HepG2 (cell line): ENCODE measurements around the gene NRL. TPM values are rescaled to one million over a fixed set of nuclear protein-coding genes. Genes with fewer than 3 reads are reported as not detected.
A peak's percentile ranks its signal among the peaks of the same experiment; 100 is the strongest.

Source experiments
- ATF7 ChIP-seq, 2 experiments: fragments of 450-650 bp in 1 of 2; sonication (generic) in 1 of 2; formaldehyde crosslinking in 1 of 2; IDR thresholded peaks; 2 replicates each; pipeline versions ENCODE4 v1.4.0 to v1.6.1; 2016 to 2020; ENCODE audit warnings: antibody characterized with exemption in 1 of 2, mild to moderate bottlenecking in 1 of 2, missing genetic modification reagents in 1 of 2
- ATRX ChIP-seq: sonication (generic); formaldehyde crosslinking; IDR thresholded peaks from 2 replicates; pipeline ENCODE4 v1.4.0; 2020; ENCODE audit warnings: missing genetic modification reagents, borderline replicate concordance
- BORCS8-MEF2B ChIP-seq: sonication (generic); formaldehyde crosslinking; IDR thresholded peaks from 2 replicates; pipeline ENCODE4 v1.8.0; 2022; ENCODE audit warnings: mild to moderate bottlenecking, missing genetic modification reagents
- HOXA3 ChIP-seq: sonication (generic); formaldehyde crosslinking; IDR thresholded peaks from 2 replicates; pipeline ENCODE4 v1.5.0; 2020; ENCODE audit warnings: missing genetic modification reagents
- KDM5B ChIP-seq: sonication (generic); formaldehyde crosslinking; IDR thresholded peaks from 2 replicates; pipeline ENCODE4 v1.4.0; 2020; ENCODE audit warnings: missing genetic modification reagents, mild to moderate bottlenecking, borderline replicate concordance
- PITX1 ChIP-seq: sonication (generic); formaldehyde crosslinking; IDR thresholded peaks from 2 replicates; pipeline ENCODE4 v1.5.1; 2020; ENCODE audit warnings: mild to moderate bottlenecking, missing genetic modification reagents
- ZNF547 ChIP-seq: sonication (generic); formaldehyde crosslinking; IDR thresholded peaks from 2 replicates; pipeline ENCODE4 v1.5.1; 2020; ENCODE audit warnings: mild to moderate bottlenecking, missing genetic modification reagents
- ZNF777 ChIP-seq: sonication (generic); formaldehyde crosslinking; IDR thresholded peaks from 2 replicates; pipeline ENCODE4 v1.4.0; 2020; ENCODE audit warnings: missing genetic modification reagents
- ZNF782 ChIP-seq: sonication (generic); formaldehyde crosslinking; IDR thresholded peaks from 2 replicates; pipeline ENCODE4 v1.4.0; 2020; ENCODE audit warnings: missing genetic modification reagents, mild to moderate bottlenecking, borderline replicate concordance
- polyA plus RNA-seq, 8 experiments: library from polyadenylated mRNA; depleted of rRNA in 3 of 8; stranded (reverse) in 7 of 8; unstranded in 1 of 8; fragments of >200 nt; fragmentation: Illumina TruSeq in 4 of 8; extraction: Trizol in 4 of 8; gene quantifications; 2 replicates each; pipeline versions ENCODE4 v1.2.1 to v1.2.3, GENCODE V29; 2011 to 2016; ENCODE audit warnings: low read depth in 4 of 8, missing spikeins in 1 of 8, mixed read lengths in 1 of 8; ENCODE audit not compliant: insufficient read depth in 1 of 8
- total RNA-seq, 5 experiments: library from RNA; depleted of rRNA; stranded (reverse); fragments of >200 nt; fragmentation: Illumina TruSeq; extraction: Trizol; gene quantifications; 2 replicates each; pipeline ENCODE4 v1.2.3, GENCODE V29; 2016; ENCODE audit warnings: low read depth in 1 of 5
- TF ChIP-seq, protein P1 (sequence below): sonication (generic); formaldehyde crosslinking; IDR thresholded peaks from 2 replicates; pipeline ENCODE4 v1.4.0; 2020; ENCODE audit warnings: mild to moderate bottlenecking, missing genetic modification reagents, borderline replicate concordance
- TF ChIP-seq, protein P2 (sequence below): sonication (generic); formaldehyde crosslinking; IDR thresholded peaks from 2 replicates; pipeline ENCODE4 v1.5.1; 2020; ENCODE audit warnings: mild to moderate bottlenecking, missing genetic modification reagents, borderline replicate concordance
- TF ChIP-seq, protein P3 (sequence below): sonication (generic); formaldehyde crosslinking; IDR thresholded peaks from 2 replicates; pipeline ENCODE4 v1.5.0; 2020; ENCODE audit warnings: mild to moderate bottlenecking, missing genetic modification reagents
- TF ChIP-seq, protein P4 (sequence below), 2 experiments: fragments of 450-650 bp in 1 of 2; sonication (generic) in 1 of 2; formaldehyde crosslinking; IDR thresholded peaks; 2 replicates each; pipeline versions ENCODE4 v1.5.0 to v1.8.0; 2020 to 2022; ENCODE audit warnings: mild to moderate bottlenecking in 1 of 2, missing genetic modification reagents in 1 of 2

The NRL gene
- total and polyA plus RNA-seq, 2 of the 13 experiments (the other 11 are each of a cell fraction or from before 2014, with no cell fraction given), result 2.5 to 4.7 TPM

DNA sequence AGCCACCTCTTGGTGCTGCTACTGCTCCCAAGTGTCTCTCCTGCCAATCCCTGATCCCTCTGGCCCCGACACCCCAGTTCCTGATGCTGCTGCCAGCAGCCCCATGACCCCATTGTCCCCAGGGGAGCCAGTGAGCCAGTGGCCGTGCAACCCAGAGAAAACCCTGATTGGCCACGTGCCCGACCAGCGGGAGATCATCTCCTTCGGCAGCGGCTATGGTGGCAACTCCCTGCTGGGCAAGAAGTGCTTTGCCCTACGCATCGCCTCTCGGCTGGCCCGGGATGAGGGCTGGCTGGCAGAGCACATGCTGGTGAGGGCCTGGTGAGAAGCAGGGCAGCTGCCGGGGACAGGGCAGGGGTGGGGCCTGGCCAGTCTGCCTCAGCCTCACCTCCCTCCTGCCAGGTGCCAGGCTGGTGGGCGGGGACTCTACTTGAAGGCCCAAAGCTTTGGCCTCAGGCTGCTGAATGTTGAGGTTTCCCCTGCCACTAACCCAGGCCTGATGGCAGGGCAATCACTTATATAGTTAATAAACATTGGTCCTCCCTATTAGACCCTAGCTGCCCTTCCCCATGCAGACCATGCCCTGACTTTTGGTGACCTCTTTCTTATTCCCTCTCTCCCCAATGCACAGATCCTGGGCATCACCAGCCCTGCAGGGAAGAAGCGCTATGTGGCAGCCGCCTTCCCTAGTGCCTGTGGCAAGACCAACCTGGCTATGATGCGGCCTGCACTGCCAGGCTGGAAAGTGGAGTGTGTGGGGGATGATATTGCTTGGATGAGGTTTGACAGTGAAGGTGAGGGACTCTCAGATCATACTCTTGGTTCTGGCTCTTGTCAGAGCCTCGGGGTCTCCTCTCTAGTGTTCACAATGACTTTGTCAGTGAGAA, 15.6 kb downstream of the NRL start (continued):
- TF ChIP-seq, protein P1, sequence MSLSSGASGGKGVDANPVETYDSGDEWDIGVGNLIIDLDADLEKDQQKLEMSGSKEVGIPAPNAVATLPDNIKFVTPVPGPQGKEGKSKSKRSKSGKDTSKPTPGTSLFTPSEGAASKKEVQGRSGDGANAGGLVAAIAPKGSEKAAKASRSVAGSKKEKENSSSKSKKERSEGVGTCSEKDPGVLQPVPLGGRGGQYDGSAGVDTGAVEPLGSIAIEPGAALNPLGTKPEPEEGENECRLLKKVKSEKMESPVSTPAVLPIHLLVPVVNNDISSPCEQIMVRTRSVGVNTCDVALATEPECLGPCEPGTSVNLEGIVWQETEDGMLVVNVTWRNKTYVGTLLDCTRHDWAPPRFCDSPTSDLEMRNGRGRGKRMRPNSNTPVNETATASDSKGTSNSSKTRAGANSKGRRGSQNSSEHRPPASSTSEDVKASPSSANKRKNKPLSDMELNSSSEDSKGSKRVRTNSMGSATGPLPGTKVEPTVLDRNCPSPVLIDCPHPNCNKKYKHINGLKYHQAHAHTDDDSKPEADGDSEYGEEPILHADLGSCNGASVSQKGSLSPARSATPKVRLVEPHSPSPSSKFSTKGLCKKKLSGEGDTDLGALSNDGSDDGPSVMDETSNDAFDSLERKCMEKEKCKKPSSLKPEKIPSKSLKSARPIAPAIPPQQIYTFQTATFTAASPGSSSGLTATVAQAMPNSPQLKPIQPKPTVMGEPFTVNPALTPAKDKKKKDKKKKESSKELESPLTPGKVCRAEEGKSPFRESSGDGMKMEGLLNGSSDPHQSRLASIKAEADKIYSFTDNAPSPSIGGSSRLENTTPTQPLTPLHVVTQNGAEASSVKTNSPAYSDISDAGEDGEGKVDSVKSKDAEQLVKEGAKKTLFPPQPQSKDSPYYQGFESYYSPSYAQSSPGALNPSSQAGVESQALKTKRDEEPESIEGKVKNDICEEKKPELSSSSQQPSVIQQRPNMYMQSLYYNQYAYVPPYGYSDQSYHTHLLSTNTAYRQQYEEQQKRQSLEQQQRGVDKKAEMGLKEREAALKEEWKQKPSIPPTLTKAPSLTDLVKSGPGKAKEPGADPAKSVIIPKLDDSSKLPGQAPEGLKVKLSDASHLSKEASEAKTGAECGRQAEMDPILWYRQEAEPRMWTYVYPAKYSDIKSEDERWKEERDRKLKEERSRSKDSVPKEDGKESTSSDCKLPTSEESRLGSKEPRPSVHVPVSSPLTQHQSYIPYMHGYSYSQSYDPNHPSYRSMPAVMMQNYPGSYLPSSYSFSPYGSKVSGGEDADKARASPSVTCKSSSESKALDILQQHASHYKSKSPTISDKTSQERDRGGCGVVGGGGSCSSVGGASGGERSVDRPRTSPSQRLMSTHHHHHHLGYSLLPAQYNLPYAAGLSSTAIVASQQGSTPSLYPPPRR (CRISPR knock-in tag), result no peak
- TF ChIP-seq ATRX (CRISPR knock-in tag) (no peak), BORCS8-MEF2B (CRISPR knock-in tag) (peak; percentile 38; the same call in 1 of the 2 replicates), PITX1 (0 out of 2 replicates have a peak, but pooled peaks have one; percentile 5), ZNF782 (CRISPR knock-in tag) (peak; percentile 64; the same call in 1 of the 2 replicates), ZNF547 (CRISPR knock-in tag) (no peak), ZNF777 (CRISPR knock-in tag) (no peak), ATF7 (IDR thresholded peaks at IDR 0.05) (no peak), ATF7 (CRISPR knock-in tag; IDR thresholded peaks at IDR 0.05) (no peak), HOXA3 (CRISPR knock-in tag) (no peak), KDM5B (CRISPR knock-in tag) (0 out of 2 replicates have a peak, but pooled peaks have one; percentile 39)
- TF ChIP-seq, protein P2, sequence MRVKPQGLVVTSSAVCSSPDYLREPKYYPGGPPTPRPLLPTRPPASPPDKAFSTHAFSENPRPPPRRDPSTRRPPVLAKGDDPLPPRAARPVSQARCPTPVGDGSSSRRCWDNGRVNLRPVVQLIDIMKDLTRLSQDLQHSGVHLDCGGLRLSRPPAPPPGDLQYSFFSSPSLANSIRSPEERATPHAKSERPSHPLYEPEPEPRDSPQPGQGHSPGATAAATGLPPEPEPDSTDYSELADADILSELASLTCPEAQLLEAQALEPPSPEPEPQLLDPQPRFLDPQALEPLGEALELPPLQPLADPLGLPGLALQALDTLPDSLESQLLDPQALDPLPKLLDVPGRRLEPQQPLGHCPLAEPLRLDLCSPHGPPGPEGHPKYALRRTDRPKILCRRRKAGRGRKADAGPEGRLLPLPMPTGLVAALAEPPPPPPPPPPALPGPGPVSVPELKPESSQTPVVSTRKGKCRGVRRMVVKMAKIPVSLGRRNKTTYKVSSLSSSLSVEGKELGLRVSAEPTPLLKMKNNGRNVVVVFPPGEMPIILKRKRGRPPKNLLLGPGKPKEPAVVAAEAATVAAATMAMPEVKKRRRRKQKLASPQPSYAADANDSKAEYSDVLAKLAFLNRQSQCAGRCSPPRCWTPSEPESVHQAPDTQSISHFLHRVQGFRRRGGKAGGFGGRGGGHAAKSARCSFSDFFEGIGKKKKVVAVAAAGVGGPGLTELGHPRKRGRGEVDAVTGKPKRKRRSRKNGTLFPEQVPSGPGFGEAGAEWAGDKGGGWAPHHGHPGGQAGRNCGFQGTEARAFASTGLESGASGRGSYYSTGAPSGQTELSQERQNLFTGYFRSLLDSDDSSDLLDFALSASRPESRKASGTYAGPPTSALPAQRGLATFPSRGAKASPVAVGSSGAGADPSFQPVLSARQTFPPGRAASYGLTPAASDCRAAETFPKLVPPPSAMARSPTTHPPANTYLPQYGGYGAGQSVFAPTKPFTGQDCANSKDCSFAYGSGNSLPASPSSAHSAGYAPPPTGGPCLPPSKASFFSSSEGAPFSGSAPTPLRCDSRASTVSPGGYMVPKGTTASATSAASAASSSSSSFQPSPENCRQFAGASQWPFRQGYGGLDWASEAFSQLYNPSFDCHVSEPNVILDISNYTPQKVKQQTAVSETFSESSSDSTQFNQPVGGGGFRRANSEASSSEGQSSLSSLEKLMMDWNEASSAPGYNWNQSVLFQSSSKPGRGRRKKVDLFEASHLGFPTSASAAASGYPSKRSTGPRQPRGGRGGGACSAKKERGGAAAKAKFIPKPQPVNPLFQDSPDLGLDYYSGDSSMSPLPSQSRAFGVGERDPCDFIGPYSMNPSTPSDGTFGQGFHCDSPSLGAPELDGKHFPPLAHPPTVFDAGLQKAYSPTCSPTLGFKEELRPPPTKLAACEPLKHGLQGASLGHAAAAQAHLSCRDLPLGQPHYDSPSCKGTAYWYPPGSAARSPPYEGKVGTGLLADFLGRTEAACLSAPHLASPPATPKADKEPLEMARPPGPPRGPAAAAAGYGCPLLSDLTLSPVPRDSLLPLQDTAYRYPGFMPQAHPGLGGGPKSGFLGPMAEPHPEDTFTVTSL (CRISPR knock-in tag), result no peak
- TF ChIP-seq, protein P3, sequence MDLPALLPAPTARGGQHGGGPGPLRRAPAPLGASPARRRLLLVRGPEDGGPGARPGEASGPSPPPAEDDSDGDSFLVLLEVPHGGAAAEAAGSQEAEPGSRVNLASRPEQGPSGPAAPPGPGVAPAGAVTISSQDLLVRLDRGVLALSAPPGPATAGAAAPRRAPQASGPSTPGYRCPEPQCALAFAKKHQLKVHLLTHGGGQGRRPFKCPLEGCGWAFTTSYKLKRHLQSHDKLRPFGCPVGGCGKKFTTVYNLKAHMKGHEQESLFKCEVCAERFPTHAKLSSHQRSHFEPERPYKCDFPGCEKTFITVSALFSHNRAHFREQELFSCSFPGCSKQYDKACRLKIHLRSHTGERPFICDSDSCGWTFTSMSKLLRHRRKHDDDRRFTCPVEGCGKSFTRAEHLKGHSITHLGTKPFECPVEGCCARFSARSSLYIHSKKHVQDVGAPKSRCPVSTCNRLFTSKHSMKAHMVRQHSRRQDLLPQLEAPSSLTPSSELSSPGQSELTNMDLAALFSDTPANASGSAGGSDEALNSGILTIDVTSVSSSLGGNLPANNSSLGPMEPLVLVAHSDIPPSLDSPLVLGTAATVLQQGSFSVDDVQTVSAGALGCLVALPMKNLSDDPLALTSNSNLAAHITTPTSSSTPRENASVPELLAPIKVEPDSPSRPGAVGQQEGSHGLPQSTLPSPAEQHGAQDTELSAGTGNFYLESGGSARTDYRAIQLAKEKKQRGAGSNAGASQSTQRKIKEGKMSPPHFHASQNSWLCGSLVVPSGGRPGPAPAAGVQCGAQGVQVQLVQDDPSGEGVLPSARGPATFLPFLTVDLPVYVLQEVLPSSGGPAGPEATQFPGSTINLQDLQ (CRISPR knock-in tag), result no peak
- TF ChIP-seq, protein P4, sequence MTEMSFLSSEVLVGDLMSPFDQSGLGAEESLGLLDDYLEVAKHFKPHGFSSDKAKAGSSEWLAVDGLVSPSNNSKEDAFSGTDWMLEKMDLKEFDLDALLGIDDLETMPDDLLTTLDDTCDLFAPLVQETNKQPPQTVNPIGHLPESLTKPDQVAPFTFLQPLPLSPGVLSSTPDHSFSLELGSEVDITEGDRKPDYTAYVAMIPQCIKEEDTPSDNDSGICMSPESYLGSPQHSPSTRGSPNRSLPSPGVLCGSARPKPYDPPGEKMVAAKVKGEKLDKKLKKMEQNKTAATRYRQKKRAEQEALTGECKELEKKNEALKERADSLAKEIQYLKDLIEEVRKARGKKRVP (CRISPR knock-in tag; IDR thresholded peaks at IDR 0.05), result no peak
